WI38 (cell line): Measurements from ENCODE around the gene ENTHD1.

Experiments used
- H3K4me3 ChIP-seq: 2 replicates; pipeline ENCODE4 v1.5.1; 2011; ENCODE audit warnings: low read depth, mild to moderate bottlenecking, control low read depth, low read length
- CTCF ChIP-seq: IDR thresholded peaks from 2 replicates; pipeline ENCODE4 v1.5.1; 2012; ENCODE audit warnings: low read depth, mild to moderate bottlenecking, control low read depth, low read length

ENTHD1 gene

GRCh38 chr22:39915295-39915726 is 21.8 kb upstream of the ENTHD1 start:
- no peak overlapping the region for H3K4me3 ChIP-seq
- no peak for TF ChIP-seq CTCF

GRCh38 chr22:39914584-39914983 is 21.0 kb upstream of the ENTHD1 start:
- H3K4me3 ChIP-seq: no peak overlapping the region
- TF ChIP-seq CTCF: no peak

- no peak for TF ChIP-seq CTCF
- H3K4me3 ChIP-seq: no peak overlapping the region
Observed at GRCh38 chr22:39913886-39914285, 20.3 kb upstream of the ENTHD1 start.

GRCh38 chr22:39913321-39913720 is 19.8 kb upstream of the ENTHD1 start:
- TF ChIP-seq CTCF: no peak

GRCh38 chr22:39910876-39911613 is 17.5 kb upstream of the ENTHD1 start:
- no peak overlapping the region for H3K4me3 ChIP-seq
- TF ChIP-seq CTCF: no peak

More at GRCh38 chr22:39913321-39913720, 19.8 kb upstream of the ENTHD1 start:
- no peak overlapping the region for H3K4me3 ChIP-seq

- TF ChIP-seq CTCF: no peak
- no peak overlapping the region for H3K4me3 ChIP-seq
Observed at GRCh38 chr22:39908737-39909136, 15.2 kb upstream of the ENTHD1 start.

GRCh38 chr22:39908136-39908535 is 14.6 kb upstream of the ENTHD1 start:
- no peak for TF ChIP-seq CTCF

More at GRCh38 chr22:39908136-39908535, 14.6 kb upstream of the ENTHD1 start:
- H3K4me3 ChIP-seq: no peak overlapping the region
